Islet of Langerhans (tissue), 1 donor: ENCODE measurements around the gene TMEM175.

Source experiments
- FAIRE-seq: peaks from one replicate; lab custom pipeline; 2011; peaks lifted over from hg19 to GRCh38; lab: Jason Lieb, UNC

The TMEM175 gene

GRCh38 chr4:1004557-1005485 lies 72.6 kb downstream of the TMEM175 start:
- FAIRE-seq, result no peak

- FAIRE-seq, result no peak
Observed at GRCh38 chr4:1006856-1007255, 74.6 kb downstream of the TMEM175 start.
